Ureter (tissue), 1 donor: ENCODE measurements around the gene BANK1. TPM values are rescaled to one million over a fixed set of nuclear protein-coding genes. Genes with fewer than 3 reads are reported as not detected.
"Not testable (repeated sequence)": the region's sequence is repeated elsewhere in the genome, so short reads cannot be mapped to it uniquely, and the experiment has no call there.

Experiments
- DNase-seq: peaks from one replicate; pipeline ENCODE4 v3.0.0-alpha.2; 2020; ENCODE audit warnings: low spot score
- total RNA-seq: library from RNA; stranded (reverse); gene quantifications from one replicate; pipeline ENCODE4 v1.2.4, GENCODE V29; 2023
- donor health status: DM: yes; HTN: yes; CAD: no.

The BANK1 gene
- total RNA-seq, 1 donor from 2014 or later = 14.1 TPM

- DNase-seq = no peak
Observed at GRCh38 chr4:101885574-101885973, 95.0 kb downstream of the BANK1 start.

DNA sequence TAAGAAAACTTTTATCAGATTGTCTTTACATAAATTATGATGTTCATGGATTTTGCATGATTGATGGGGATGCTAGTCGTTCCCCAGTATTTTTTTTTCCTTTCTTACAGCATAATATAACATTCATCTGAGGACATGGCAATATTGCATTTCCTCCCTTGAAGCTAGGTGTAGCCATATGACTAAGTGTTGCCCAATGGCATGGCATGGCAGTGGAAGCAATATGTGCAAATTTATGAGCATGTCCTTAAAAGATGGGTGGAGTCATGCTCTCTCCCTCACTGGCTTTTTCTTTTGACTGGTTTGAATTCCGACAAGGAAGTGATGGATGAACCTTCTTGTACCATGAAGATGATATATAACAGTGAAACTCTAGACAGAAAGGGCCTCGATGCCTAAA lies 96.3 kb downstream of the BANK1 start:
- DNase-seq = no peak

DNA sequence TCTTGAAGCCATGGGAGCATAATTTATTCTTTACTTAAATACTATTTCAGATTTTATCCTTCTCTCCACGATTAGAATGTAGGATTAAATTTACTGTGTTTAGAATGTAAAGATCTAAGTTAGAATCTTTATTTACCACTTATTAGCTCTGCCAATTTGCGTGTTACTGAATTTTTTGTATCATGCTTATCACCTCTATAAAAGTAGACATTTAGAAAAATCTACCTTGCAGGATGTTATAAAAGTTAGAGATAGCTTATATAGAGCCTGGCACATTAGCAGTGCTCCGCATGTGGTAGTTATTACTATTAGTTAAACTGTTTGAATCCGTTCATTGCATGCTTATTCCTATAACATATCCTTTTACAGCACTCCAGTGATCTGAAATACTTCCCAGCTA lies 97.9 kb downstream of the BANK1 start:
- DNase-seq = no peak

- not testable (repeated sequence) for DNase-seq
Observed at GRCh38 chr4:101905527-101905926, 115.0 kb downstream of the BANK1 start.

DNA sequence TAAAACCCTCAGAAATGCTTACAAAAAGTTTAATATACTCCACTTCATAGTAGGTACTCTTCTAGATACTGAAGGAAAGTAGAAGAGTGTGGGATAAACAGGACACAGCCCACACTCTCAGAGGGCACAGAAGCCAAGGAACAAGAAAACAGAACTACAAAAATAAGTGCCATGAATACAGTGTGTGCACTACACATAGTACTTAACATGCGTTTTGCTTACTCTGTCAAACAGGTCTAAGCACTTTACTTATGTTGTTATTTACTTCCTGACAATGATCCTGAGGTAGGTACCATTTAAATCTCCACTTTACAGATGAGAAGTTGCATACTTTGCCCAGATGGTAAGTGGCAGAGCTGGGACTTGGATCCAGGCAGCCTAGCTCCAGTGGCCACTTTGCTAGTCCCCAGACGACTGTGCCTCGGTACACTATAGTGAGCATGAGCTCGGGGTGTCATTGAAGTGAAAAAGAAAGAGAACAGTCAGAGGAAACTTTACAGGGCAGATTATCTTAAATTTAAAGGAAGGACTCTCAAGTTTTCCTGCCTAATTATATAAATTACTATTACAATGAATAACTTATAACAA lies 120.3 kb downstream of the BANK1 start:
- DNase-seq = no peak

DNA sequence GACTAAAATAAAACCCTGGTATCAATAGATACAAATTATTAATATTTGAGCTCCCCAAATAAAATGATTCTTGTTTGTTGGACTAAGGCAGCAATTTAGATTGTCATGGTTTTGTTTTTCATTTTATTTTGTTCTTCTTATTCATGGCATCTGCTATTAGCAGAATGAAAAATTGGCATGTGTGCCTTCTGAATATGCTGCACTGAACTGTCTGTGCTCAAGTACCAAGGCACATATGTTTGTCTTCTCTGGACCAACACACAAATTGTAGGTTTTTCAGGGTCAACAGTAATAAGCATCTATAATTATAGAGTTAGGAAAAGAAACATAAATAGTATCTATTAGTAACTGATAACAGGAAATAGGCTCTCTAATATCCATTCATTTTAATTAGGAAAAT lies 121.1 kb downstream of the BANK1 start:
- DNase-seq = no peak

DNA sequence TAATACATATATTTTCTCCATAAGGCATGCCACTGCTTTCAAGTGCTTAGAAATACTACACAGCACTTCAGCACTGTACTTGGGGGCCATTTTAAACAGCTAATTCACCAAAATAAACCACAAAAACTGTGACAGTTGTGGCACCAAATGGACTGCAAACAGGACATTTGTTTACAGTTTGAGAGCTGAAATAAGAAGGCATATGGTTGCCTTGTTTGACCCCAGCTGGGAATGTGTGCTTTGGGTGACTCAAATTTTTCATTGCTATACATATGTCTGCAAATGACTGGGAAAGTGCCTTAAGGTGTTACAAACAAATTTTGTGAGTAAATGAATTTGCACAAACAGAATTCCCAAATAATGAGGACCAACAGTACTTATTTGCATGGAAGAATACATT lies 124.2 kb downstream of the BANK1 start:
- no peak for DNase-seq

DNA sequence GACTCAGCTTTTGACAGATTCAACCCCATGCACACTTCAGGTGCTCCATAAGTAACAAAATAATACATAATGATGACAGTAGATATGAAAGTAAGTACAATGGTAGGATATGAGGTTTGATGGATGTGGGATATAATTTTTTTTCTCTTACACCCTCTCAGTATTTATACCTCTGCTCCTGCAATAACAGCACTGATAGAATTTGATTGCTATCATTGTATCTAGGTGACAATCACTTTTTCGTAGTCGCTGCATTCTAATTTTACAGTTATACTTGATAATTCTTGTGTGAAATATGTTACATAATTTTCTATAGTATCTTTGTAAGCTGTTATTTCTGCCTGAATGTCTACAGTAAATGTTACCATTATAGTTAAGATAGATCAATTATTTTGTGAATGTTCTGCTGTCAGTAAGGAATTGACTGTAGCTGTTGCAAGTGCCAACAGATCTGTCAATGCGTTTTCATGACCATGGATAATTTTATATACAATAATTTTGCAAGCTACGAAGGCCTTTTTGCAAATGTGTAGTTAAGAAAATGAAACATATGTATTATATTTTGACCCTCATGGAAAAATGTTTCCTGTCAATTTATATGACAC lies 128.9 kb downstream of the BANK1 start:
- no peak for DNase-seq

- no peak for DNase-seq
Observed at GRCh38 chr4:101921370-101921769, 130.8 kb downstream of the BANK1 start.

GRCh38 chr4:101931619-101932018 lies 141.1 kb downstream of the BANK1 start:
- no peak for DNase-seq

DNA sequence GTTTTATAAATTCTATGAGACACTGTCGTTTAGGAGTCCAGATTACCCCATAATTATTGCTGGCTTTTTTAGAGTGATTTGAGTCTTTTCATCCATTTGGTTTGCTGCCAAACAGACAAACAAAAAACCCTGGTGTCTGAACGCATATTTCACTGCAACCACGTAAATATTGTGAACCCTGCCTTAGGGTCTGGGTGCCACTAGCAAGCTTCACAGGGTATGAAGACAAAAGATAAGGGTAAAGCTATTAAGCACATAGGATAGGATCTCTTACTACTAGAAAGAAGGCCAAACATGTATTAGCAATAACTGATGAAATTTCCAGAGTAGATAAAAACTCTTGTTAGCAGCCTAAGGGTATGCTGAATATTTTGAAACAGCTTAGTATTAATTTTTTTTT lies 143.3 kb downstream of the BANK1 start:
- no peak for DNase-seq

GRCh38 chr4:101938836-101939235 lies 148.3 kb downstream of the BANK1 start:
- DNase-seq = no peak

DNA sequence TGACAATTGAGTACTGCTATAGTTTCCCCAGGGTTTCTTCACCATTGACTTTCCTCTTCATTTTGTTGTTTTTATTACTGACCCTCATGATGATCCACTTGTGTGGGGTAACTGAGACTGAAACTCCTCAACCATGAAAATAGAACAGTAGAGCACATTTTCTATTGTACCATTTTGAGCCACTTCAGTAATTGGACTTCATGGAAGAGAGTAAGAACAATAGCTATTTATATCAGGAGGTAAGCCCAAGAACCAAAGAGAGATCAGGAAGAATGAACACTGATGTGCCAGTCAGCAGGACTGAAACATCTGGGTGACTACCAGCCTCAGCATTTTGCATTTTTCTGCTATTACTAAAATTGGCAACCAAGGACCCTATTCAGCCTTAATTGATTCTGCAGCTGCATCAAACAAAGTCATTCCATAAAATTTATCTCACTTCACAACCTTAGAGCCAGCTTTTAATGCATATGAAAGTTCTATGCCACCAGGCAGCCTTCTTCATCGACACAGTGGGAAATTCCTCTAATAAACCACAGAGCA lies 151.4 kb downstream of the BANK1 start:
- no peak for DNase-seq

DNA sequence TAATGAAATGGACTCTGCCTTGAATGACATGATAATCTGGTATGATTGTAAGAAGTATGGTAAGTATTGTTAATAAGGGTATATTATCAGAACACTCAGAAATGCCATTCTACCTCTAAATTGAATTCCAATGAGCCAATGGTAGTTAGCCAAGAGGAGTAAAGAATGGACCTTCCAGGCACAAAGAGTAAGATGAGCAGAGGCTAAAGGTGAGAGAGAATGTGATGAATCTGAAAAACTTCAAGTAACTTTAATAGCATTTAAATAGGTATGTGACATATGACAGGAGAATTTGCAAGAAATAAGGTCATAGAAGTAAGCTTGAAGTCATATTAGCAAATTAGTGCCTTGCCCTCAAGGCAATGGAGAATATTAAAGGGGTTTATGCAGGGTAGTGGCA lies 152.4 kb downstream of the BANK1 start:
- DNase-seq = no peak

DNA sequence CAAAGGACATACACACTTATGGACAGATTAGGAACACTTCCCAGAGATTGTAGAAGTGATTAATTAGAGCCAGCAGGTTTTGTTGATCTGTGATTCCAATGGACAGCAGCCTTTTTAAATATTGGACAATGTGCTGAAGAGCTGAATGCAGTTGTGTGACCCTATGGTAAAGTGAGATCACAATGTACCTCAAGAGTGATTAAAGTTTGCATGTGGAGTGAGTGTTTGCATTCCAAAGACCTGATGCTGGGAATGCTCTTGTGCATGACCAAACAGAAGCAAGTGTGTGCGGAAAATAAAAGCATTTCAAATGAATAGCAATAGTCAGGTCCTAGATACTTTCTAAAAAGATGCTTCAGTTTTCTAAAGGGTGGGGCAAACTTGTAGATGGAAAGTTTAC lies 154.1 kb downstream of the BANK1 start:
- DNase-seq = no peak

DNA sequence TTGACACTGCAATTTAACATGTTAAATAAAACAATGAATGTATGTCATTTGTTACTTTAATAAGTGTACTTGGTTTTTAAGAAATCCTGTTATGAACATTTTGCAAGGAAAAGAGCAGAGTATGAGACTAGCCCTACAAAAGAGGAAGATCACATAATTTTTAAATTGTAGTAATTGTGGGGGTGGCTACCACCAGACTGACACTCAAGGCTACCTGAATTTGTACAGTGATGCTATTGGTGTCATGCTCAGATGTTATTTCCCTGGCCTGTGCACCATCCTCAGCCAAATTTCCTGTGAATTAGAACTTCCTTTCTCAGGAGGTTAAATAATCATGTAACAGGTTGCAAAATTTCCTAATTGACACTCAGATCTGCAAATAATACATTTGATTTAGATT lies 157.5 kb downstream of the BANK1 start:
- DNase-seq = no peak

DNA sequence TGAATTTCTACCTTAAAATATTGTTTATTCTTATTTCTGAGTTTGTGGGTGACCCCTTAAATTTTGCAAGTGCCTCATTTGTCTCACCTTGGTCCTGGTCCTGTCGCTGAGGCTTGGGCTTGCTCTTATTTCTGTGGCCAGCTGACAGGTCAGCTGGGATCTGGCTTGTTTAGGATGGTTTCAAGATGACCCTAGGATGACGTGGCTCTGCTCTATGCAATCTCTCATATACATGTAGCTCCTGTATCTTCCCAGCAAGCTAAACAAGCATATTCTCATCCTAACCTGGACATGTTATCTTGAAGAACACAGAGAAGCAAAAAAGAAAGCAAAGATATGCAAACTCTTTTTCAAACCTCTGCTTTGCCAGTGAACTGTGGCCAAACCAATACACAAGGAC lies 158.4 kb downstream of the BANK1 start:
- DNase-seq = no peak

DNA sequence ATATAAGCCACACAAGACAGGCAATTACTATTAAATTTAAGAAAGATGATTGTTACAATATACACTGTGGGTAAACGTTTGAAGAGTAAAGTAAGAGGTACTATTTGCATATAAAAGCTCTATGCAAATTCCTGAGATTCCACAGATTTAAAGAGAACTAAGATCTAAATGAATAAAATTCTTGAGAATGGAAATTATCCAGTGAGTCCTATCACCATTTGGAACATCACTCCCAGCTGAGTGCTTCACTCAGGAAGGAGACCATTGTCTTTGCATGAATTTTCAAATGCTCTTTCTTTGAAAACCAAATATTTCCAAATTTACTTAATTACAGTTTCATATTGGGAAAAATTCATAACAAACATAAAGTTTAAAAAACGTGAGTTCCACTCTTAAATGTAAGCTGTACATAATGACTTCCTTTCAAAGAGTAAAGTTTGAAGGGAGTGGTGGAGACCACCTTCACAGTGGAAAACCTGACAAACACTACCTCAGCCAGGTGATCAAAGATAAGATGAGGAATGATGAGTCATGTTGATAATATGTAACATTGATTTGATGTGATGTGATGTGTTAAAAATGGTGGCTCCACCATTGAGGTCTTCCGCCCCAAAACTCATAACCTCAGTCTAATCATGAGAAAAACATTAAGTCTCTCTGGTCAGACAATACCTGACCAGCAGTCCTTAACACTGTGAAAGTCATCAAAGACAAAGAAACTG lies 159.9 kb downstream of the BANK1 start:
- DNase-seq = no peak

GRCh38 chr4:101952985-101953384 lies 162.5 kb downstream of the BANK1 start:
- no peak for DNase-seq

DNA sequence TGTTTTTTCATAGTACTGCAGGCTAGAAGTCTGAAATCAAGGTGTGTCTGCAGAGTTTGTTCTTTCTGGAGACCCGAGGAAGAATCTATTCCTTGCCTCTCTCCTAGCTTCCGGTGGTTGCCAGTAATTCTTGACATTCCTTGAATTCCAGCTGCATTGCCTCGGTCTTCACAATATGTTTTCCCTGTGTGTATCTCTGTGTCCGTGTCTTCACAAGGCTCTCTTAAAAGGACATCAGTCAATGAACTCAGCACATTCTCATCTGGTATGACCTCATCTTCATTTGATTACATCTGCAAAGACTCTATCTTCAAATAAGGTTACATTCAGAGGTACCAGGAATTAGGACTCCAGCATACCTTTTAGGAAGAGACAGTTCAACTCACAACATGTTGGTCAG lies 163.4 kb downstream of the BANK1 start:
- no peak for DNase-seq

DNA sequence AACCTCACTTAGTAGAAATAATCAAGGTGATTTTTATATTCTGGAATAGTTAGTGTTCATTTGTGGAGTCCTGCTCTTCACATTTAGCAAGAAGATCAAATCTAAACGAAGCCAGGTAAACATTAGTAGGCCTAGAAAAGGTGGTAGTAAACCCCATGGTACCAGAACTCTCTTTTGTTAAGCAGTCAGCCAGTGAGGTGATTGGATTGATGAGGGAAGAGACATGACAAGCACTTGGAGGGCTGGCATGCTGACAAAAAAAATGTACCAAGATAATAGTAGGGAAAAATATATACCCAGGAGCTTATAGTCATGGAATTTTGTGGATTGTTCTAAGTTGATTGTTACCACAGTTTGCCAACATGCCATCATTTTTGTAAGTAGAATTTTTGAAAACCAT lies 163.8 kb downstream of the BANK1 start:
- no peak for DNase-seq

DNA sequence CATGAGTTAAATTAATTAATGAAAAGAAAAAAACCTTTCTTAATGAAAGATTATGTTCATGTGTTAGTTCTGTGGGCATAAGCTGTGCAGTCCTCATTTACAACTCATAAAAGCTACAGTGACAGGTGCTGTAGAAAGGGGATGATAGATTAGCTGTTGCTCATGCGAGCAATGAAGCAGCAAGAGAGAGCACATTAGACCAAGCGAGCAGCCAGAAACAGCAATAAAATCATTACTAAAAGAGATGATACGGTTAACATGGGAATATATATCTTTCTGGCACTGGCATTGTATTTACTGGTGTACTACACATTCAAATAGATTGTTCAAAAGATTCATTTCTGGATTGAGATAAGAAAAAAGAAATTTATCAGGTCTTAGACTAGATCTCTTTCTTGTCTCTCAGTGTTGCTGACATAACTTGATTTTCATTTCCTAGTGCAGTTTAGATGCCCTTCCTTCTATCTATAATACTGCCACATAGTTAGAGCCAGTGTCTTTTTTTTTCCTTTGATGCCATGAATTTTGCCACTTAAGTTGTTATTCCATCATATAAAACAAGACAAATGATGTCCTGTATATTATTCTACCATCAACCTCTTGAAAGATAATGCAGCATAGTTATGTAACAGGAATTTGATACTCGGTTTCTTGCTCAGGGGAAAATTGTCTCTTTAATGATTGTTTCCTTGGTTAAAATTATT lies 164.6 kb downstream of the BANK1 start:
- no peak for DNase-seq
